ENCODE measurements around the gene ECSIT.

Gene ECSIT

DNA sequence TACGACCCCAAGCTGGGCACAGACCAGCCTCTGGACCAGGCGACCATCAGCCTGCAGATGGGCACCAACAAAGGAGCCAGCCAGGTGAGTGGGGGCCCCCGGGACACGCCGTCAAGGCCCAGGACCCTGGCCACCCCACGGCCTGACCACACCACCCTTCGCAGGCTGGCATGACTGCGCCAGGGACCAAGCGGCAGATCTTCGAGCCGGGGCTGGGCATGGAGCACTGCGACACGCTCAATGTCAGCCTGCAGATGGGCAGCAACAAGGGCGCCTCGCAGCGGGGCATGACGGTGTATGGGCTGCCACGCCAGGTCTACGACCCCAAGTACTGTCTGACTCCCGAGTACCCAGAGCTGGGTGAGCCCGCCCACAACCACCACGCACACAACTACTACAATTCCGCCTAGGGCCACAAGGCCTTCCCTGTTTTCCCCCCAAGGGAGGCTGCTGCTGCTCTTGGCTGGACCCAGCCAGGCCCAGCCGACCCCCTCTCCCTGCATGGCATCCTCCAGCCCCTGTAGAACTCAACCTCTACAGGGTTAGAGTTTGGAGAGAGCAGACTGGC lies 20.5 kb upstream of the ECSIT start:
- FAIRE-seq: no peak

DNA sequence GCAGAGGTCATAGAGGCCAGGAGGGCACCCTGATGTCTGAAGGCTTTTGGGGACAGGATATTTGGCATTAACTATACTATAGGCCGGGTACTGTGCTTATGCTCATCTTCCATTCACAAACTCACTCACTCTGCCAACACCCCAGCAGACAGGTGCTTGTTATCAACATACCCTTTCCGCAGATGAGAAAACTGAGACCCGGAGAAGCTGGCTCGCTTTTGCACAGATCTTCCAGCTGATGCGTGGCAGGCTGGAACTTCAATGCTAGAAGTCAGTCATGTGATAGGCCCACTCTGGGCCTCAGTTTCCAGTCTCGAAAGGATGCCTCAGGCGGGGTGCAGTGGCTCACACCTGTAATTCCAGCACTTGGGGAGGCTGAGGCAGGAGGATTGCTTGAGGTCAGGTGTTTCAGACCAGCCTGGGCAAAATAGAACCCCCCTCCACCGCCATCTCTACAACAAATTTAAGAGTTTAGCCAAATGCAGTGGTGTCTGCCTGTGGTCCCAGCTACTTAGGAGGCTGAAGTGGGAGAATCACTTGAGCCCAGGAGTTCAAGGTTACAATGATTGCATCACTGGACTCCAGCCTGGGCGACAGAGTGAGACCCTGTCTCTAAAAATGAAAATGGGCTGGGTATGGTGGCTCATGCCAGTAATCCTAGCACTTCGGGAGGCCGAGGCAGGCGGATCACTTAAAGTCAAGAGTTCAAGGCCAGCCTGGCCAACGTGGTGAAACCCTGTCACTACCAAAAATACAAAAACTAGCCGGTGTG lies 19.2 kb upstream of the ECSIT start:
- no peak for FAIRE-seq

- FAIRE-seq: no peak
Observed at GRCh38 chr19:11541238-11541637, 12.3 kb upstream of the ECSIT start.

DNA sequence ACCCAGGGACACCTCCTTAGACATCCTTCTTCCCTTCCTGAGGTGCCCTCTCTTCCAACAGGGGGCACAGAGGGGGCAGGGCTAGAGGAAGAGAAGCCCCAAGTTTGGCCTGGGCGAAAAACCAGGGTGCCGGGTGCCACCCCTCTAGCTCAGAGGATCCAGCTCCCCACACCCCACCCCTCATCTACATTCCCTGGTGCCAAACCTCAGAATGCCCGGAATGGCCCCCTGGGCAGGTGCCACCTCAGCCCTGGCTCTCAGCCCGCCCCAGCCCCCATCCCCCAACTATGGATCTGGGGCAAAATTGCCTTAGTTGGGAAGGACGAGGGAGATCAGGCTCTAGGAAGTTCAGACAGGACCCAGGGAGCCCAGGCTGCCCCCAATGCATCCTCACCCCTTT lies 11.7 kb upstream of the ECSIT start:
- FAIRE-seq: no peak

- FAIRE-seq: no peak
Observed at GRCh38 chr19:11539495-11540365, 10.8 kb upstream of the ECSIT start.

DNA sequence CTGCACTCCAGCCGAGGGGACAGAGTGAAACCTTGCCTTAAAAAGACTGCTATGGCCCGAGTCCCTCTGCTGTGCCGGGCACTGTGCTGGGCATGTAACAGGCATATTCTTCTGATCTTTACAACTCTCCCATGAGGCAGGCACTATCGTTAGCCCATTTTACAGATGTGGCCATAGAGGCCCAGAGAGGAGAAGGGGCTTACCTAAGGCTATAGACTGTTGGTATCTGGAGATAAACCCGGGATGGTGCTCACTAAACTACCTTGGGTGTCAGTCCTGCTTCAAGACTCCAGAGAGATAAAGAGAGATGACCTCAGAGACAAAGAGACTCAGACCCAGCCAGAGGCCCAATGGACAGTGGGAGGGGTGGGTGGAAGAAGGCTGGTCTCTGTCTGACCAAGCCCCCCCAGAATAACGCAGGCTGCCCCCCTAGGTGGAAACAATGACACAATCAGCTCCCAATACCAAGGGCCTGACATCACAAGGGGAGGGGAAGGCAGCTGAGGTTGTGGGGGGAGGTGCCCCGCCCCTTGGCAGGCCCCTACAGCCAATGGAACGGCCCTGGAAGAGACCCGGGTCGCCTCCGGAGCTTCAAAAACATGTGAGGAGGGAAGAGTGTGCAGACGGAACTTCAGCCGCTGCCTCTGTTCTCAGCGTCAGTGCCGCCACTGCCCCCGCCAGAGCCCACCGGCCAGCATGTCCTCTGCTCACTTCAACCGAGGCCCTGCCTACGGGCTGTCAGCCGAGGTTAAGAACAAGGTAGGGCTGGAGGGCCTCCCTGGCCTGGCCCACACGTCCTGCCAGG lies 9.5 kb upstream of the ECSIT start, which contains the start of gene CNN1:
TSS of gene CNN1 (plus strand) at position 620 of the 805 bp plus-strand sequence. CDS start at position 697, 77 bp downstream.
- FAIRE-seq: no peak

DNA sequence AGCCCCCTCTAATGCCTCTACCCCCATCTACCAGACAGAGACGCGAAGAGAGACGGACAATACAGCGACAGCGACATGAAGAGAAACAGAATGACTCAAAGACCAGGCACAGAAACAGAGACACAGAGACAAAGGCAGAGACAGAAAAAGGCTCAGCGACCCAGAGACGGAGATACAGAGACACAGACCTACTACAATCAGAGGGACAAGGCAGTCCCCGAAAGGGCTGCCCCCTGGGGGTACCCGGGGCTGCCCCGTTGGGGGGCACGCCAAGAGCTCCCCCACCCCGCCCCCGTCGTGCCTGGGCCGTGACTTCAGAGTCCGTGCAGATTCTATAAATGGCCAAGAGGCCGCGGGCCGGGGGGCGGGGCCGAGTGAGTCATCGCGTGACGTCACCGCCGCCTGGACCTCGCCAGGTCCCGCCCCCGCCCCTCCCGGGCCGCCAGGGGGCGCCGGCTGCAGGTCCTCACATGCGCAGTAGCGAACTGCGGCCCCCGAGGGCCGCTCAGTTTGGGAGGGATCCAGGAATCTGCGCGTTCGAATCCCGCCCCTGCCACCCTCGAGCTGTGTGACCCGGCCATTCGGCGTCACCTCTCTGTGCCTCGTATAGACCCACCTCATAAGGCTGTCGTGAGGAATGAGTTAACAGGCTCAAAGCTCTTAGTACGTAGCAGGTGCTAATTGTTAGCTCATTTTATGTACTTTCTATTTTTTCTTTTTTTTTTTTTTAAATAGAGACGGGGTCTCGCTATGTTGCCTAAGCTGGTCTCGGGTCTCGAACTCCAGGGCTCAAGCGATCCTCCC lies 7.1 kb upstream of the ECSIT start:
- FAIRE-seq: no peak

DNA sequence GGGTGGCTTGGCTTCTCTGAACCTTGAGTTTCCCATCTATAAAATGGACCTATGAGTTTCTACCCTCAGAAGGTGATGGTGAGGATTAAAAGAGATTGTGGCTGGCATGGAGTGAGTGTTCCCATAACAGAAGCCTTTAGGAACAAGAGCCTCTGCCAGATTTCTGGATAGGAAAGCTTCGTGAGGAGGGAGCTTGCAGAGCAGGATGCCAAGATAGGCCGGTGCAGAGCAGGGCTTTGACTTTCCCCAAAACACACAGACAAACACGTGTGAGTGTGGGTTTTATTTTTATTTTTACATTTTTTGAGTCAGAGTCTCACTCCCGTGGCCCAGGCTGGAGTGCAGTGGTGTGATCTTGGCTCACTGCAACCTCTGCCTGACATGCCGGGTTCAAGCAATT lies 6.0 kb upstream of the ECSIT start:
- FAIRE-seq: no peak

DNA sequence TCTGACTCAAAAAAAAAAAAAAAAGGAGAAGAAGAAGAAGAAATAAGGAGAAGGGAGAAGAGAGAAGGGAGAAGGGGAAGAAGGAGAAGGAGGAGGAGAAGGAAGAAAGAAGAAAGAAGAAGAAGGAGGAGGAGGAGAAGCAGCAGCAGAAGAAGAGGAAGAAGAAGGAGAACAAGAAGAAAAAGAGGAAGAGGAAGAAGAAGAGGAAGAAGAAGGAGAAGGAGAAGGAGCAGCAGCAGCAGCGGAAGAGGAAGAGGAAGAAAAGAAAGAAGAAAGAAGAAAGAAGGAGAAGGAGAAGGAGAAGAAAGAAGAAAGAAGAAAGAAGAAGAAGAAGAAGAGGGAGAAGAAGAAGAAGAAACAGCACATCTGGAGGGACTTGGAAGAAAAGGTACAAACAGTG lies 5.6 kb upstream of the ECSIT start:
- FAIRE-seq: no peak

- FAIRE-seq: no peak
Observed at GRCh38 chr19:11530432-11530831, 1.5 kb upstream of the ECSIT start.

DNA sequence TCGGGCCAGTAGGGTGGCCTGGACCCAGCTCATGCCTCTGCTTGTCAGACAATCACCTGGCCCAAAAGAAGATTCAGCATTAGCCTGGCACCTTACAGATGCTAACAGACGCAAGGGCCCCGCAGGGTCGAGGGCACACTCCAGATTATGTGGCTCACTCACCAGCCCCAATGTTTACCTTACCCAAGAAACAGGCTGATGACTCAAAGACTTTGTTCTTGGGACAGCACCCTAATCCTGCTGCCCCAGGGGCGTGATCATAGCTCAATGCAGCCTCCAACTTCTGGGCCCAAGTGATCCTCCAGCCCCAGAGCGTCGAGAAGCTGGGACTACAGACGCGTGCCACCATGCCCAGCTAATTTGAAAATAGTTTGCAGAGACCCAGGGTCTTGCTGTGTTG lies 9.8 kb downstream of the ECSIT start:
- no peak for FAIRE-seq

DNA sequence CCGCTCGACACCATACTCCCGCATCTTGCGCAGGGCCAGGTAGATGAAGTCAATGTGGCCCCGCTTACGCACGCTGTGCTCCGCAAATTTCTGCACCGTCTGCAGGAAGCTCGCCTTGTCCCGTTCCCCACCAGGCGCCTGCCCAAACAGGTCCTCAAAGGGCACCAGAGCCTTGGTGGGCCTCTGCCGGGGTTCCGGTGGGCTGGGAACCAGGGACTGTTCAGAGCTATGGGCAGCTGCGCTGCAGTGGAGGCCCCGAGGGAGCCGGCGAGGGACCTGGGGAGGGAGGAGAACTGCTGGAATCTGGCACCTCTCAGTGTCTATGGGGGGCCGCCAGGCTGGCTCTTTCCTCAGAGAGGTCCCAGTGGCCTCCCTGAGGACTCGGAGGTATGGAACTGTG lies 15.0 kb downstream of the ECSIT start:
- FAIRE-seq: no peak

DNA sequence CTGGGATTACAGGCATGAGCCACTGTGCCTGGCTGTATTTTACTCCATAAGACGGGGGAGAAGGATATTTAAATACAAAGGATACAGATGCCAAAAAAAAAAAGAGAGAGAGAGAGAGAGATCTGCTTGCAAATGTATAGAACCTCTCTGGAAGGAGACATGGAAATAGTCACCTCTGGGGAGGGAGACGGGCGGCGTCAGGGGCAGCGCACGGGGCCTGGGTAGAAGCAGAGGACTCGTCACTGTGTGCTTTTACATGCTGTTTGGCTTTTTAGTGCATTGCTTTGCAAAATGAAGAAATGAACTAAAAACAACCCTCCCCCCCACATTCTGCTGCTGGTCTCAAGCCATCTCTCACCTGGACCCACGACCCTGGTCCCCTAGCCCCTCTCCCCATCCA lies 18.5 kb downstream of the ECSIT start:
- FAIRE-seq: no peak

- no peak for FAIRE-seq
Observed at GRCh38 chr19:11507370-11508078, 21.4 kb downstream of the ECSIT start.

- FAIRE-seq: no peak
Observed at GRCh38 chr19:11506967-11507366, 22.0 kb downstream of the ECSIT start.

GRCh38 chr19:11506101-11506555 lies 22.8 kb downstream of the ECSIT start:
- no peak for FAIRE-seq

GRCh38 chr19:11505504-11506100 lies 23.3 kb downstream of the ECSIT start, which contains the start of gene ZNF653:
TSS of gene ZNF653 (minus strand) at chr19:11505839. CDS start at chr19:11505786, 53 bp downstream.
- FAIRE-seq: no peak

GRCh38 chr19:11505032-11505503 lies 23.9 kb downstream of the ECSIT start:
- FAIRE-seq: no peak

GRCh38 chr19:11504502-11505031 lies 24.4 kb downstream of the ECSIT start:
- no peak for FAIRE-seq

DNA sequence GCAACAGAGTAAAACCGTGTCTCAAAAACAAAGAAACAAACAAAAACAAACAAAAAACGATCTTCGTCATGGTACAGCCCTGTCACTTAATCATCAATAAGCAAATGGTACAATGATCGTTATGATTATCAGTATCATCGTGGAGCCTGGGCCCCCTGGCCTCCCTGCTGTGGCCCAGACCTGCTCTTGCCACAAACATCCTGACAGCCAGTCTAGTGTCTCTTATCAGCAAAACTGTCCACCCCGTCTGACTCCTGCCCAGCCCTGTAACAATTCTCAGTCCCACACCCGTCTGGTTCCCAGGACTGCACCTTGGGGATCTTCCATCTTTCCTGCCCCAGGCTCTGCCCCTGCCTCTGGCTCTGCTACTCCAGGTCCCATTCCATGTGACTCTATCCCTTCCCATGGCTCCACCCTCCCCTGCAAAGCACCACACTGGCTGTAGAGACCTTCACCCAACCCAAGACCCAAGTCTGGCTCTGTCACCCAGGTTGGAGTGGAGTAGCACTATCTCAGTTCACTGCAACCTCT lies 29.0 kb downstream of the ECSIT start:
- no peak for FAIRE-seq
